Measurements from ENCODE around the gene TMEM86A.
A peak's percentile ranks its signal among the peaks of the same experiment; 100 is the strongest.

The TMEM86A gene

DNA sequence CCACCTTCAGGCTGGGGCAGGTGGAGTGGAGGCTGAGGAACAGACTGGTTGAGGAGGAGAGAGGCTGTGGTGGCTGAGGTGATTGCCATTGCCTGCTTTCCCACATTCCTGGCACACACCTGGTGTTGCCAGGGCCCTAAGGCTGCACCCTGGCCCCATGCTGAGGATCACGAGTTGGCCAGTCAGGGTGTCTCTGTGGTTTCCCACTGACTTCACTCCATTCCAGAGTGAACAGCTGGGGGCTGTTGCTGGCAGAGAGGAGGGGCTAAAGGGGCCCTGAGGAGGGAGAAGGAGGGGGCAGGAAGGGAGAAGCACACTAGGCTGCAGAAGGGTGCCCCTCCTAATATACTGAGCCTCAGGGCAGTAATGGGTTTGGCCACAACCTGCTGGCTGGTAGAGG is 1.8 kb downstream of the TMEM86A start:
- DNase-seq (ENCODE audit: low spot score), result no peak

GRCh38 chr11:18700872-18701271 is 2.3 kb downstream of the TMEM86A start:
- DNase-seq (ENCODE audit: low spot score), result no peak

GRCh38 chr11:18701614-18702216 is 3.1 kb downstream of the TMEM86A start:
- no peak for DNase-seq (ENCODE audit: low spot score)

DNA sequence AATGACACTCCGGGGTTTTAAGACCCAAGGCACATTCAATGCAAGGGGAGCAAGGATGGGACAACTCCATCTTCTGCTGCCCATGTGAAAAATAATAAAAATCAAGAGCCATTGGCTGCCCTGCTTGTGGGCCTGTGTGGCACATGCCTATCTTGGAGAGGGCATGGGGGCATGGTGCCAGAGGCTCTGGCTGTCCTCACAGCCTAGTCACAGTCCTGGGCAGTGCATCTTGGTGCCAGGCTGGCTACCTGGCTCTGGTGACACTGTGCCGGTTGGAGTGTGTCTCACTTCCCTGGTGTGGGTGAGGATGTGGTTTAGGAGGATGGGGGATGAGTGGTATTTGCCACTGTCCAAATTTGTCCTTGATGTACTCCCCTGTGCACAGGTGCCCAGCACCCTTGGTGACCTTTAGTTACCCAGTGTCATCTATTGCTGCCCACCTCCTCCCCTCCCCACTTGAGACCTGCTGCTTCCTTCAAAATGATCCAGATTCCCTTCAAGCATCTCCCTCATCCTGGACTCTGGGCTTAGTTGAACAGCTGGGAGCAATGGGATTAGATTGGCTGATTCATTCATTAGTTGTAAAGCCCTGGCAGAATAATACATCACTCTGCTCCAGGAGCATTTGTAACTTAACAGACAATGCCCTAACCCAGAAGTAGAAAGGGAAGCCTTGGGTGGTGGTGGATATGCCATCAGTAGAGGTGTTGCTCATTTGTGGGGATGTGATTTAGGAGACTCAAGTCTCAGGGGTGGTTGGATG is 4.6 kb downstream of the TMEM86A start:
- DNase-seq (ENCODE audit: low spot score), result no peak

- no peak for DNase-seq (ENCODE audit: low spot score)
These were observed 5.6 kb downstream of the TMEM86A start for GRCh38 chr11:18704045-18704645.

DNA sequence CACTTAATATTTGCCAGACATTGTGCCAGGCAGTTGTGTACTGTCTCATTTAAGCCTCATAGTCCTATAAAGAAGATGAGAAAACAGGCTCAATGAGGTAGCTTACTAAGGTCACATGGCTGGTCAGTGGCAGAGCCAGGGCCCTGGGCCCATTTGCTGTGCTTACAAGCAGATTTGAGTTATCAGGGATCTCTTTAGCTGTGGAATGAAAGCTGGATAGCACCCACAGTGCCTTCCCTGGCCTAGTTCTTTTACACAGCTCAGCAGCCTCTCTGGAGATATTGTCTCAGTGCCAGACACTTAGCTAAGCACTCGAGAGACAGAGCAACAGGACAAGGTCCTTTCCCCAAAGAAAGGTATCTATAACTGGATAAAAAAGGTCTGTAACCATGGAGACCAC is 6.1 kb downstream of the TMEM86A start:
- no peak for DNase-seq (ENCODE audit: low spot score)

GRCh38 chr11:18705651-18706281 is 7.2 kb downstream of the TMEM86A start:
- DNase-seq (ENCODE audit: low spot score), result no peak

DNA sequence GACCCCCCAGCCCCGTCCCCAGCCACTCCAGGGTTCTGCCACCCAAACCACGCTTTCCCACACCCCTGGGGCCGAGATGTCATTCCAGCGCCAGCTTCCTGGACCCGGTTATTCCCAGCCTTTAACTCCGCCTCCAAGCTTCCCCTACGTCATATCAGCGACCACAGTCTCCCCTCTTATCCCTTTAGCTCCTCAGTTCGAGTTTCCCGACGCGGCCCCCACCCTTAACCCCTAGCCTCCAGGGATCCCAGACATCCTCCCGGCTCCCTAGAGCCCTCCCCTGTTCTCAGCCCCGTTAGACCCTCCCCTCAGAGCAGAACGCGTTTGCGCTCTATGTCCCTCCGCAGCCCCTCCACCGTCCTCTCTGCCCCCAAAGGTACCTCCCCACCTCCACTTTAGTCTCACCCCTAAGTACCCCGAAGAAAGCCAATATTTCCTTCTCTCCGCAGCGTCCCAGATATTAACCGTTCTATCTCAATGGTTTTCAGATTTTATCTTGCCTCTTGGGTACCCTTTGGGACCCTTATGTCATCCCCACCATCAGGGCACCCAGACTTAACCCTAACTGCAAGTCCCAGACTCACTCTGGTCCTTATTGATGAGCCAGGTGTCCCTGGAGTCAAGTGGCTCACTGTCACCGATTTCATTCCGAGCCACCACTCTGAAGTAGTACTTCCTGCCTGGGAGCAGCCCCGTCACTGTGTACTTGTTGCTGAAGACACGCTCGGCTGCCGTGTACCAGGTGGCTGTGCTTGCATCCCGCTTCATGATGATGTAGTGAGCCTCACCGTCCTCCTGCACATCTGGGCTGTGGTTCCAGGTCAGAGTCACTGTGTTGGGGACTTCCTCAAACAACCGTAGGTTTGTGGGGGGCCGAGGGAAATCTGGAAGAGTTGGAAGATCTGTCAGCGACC is 8.0 kb downstream of the TMEM86A start:
- DNase-seq (ENCODE audit: low spot score), result peak; percentile 52

GRCh38 chr11:18707811-18708340 is 9.3 kb downstream of the TMEM86A start:
- DNase-seq (ENCODE audit: low spot score), result no peak

DNA sequence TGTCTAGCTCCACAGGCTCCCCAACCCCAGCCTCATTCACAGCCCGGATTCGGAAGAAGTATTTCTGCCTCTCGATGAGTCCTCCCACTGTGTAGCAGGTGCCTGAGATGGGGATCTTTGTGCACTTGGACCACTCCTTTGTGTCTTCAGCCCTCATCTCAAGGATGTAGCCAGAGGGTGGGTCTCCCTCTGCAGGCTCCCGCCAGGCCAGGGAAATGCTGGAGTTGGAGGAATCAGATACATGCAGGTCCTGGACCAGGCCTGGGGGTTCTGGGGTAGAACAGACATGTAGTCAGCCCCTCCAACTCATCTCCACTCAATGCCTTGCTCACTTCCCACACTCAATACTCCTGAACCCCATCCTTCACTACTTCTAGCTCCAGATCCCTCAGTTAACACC is 10.8 kb downstream of the TMEM86A start:
- no peak for DNase-seq (ENCODE audit: low spot score)

GRCh38 chr11:18710545-18710944 is 12.0 kb downstream of the TMEM86A start:
- no peak for DNase-seq (ENCODE audit: low spot score)

GRCh38 chr11:18713646-18714442 is 15.3 kb downstream of the TMEM86A start:
- no peak for DNase-seq (ENCODE audit: low spot score)

DNA sequence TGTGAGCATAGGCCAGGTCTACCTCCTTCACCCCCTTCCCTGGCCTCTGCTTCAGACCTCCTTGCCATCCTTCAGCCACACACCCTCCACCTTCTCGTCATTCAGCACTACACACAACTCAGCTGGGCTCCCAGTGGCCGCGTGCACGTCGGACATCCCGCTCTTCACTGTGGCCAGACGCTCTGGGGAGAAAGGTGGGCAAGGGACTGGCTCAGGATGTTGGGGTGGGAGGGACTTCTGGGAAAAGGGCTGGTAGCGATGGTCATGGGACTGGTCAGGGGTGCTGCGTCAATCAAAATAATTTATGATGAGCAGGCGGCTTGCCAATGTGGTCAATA is 15.8 kb downstream of the TMEM86A start:
- DNase-seq (ENCODE audit: low spot score), result no peak

DNA sequence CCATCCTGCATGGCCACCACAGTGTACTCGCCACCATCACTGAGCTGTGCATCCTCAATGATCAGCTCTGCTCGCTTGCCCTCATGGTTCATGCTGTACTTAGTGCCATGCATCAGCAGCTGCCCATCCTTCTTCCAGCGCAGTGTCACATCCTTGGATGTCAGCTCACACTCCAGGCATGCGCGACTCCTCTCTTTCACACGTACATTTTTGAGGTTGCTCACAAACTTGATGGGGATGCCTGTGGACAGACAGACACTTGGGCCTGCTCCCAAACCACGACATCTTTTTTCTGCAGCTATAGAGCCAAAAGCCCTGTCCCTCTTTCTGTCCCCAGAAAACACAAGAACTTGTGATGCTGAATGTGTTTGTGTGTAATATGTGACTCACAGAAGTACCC is 16.9 kb downstream of the TMEM86A start:
- DNase-seq (ENCODE audit: low spot score), result no peak

- DNase-seq (ENCODE audit: low spot score), result peak; percentile 37
These were observed 21.7 kb downstream of the TMEM86A start for GRCh38 chr11:18720091-18720807.

DNA sequence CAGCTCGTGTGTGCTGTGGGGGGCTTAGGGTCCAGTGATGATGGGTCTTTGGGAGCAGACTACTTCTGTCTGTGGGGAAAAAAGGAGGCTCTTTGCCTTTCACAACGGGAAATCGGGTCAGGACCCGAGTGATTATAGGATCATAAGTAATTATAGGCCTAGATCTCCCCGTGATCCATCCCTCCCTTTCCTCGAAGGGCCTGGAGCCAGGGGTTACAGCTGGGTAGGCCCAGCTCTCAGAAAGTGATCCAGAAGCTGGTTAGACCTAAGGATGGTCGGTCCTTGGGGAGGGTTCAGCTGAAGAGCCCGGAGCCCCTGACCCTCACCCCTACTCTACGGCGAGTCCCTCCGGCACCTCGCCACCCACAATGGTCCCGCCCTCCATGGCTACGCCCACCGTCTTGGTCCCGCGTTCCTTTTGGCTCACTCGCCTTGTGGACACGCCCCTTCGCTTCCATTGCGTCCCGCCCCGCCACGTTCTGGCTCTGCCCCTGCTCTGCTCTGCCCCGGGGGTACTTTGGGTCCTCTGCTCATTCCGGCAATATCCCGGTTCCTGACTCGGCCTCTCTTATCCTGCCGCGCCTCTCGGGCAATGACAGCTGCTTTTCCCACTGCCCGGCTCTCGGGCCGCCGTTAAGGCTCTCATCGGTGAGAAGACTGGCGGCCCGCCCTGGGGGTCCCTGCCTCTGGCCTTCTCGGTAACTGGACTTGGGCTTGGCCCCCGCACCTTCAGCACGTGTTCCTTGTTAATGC is 22.4 kb downstream of the TMEM86A start:
- peak; percentile 82 for DNase-seq (ENCODE audit: low spot score)

GRCh38 chr11:18721561-18722292 is 23.1 kb downstream of the TMEM86A start:
- peak; percentile 66 for DNase-seq (ENCODE audit: low spot score)

- no peak for DNase-seq (ENCODE audit: low spot score)
These were observed 23.7 kb downstream of the TMEM86A start for GRCh38 chr11:18722293-18722637.

DNA sequence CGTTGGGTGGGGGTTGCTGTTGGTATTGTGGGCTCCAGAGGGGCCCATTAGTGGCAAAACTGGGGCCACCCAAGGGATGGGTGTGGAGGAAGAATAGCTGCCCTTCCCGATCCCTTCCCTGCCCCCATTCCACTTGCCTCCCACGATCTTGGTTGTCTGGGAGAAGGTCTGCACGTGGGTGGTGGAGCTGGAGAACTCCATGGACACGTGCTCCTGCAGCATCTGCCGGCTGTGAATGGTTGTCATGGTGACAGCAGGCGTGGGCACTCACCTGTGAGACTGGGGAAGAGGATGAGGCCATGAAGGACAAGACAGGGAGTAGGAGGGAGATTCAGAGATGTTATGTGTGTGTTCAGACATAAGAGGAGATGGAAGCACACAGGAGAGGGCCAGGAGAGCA is 25.4 kb downstream of the TMEM86A start:
- no peak for DNase-seq (ENCODE audit: low spot score)
